Right cardiac atrium (tissue), 5 donors: ENCODE data around the gene TSPAN9. TPM values are rescaled to one million over a fixed set of nuclear protein-coding genes. Genes with fewer than 3 reads are reported as not detected.

Experiments
- ATAC-seq, 2 donors: fragments of 200-7000 bp; cut with Tn5 transposase; one replicate each; pipeline versions ENCODE4 v1.8.0 to v1.9.1; 2020; ENCODE audit warnings: moderate library complexity in 2 of 2, mild to moderate bottlenecking in 1 of 2
- DNase-seq, 3 donors: peaks; one replicate each; pipeline ENCODE4 v3.0.0-alpha.2; 2020
- H3K27ac ChIP-seq: one replicate; pipeline ENCODE4 v1.5.1; 2013; ENCODE audit warnings: mild to moderate bottlenecking, low read length, control low read depth, moderate library complexity
- H3K27me3 ChIP-seq: one replicate; pipeline ENCODE4 v1.6.1; 2013; ENCODE audit not compliant: control insufficient read depth, insufficient read depth
- H3K4me1 ChIP-seq: one replicate; pipeline ENCODE4 v1.6.1; 2013; ENCODE audit warnings: low read length; ENCODE audit not compliant: control insufficient read depth, insufficient read depth
- H3K4me3 ChIP-seq: one replicate; pipeline ENCODE4 v1.5.1; 2013; ENCODE audit warnings: low read length, control low read depth
- H3K9me3 ChIP-seq: one replicate; pipeline ENCODE4 v1.6.1; 2013; ENCODE audit warnings: low read length; ENCODE audit not compliant: control insufficient read depth
- WGBS: extraction: QIAGEN DNeasy Blood & Tissue Kit; methylation state at CpG from one replicate; pipeline ENCODE4 v1.1.7; 2013; 5-methylcytosine and 5-hydroxymethylcytosine counted together
- intact Hi-C, 4 donors: fragments of 100-400 bp; cut with DNase I; formaldehyde crosslinking; loops; one replicate each; pipeline versions ENCODE4 v1.11.0 to v1.14.0; 2022 to 2023
- polyA plus RNA-seq: library from polyadenylated mRNA; stranded (reverse); fragments of 200-250 nt; gene quantifications from one replicate; pipeline ENCODE4 v1.2.3, GENCODE V29; 2013
- total RNA-seq, 4 donors: library from RNA; stranded (reverse); fragmentation: NEBNext Ultra II Directional; extraction: Animal tissue kit (Norgen Biotek cat#: 25700); gene quantifications; one replicate each; pipeline ENCODE4 v1.2.1, GENCODE V29; 2021
- donor health status: healthy with polysubstance abuse.
- donor health status: DM: no; HTN: yes; CAD: no.
- donor health status: DM: no; HTN: no; CAD: no.
- donor health status: DM: no; HTN: yes; CAD: no; lungs with severe emphysema.
- donor health status: DM: yes; HTN: yes; CAD: no.

The TSPAN9 gene
- total and polyA plus RNA-seq, 5 donors, result 121 to 184 (median 161) TPM

DNA sequence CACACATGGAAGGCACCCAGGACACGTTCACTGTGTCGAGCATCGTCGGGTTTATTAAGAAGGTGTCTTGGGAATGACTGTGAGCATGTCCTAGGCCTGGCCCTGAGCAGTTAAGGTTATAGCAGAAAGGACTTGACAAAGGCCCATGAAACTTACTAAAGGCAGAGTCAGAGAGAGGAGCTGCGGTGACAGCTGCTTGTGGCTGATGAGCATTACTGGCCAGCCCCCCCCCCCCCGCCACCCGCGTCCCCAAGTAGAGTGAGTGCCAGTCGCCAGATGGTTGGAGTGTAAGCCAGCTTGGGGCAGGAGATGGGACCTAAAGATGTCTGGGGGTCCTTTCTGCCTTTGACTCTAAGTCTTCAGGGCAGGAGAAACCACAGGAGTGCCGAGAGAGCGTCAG, 169.9 kb downstream of the TSPAN9 start:
- ATAC-seq (no peak), DNase-seq (no peak)
- Histone ChIP-seq H3K9me3 (no peaks in the 10 kb centered on the region), H3K27ac (peak overlapping the region; percentile 87), H3K4me3 (no peak overlapping the region), H3K27me3 (no peaks in the 10 kb centered on the region), H3K4me1 (peaks cover 47% of the 10 kb centered on the region)
- 43% methylated on average over 11 of the region's 11 CpGs for WGBS
- intact Hi-C loops, result no loop called here

DNA sequence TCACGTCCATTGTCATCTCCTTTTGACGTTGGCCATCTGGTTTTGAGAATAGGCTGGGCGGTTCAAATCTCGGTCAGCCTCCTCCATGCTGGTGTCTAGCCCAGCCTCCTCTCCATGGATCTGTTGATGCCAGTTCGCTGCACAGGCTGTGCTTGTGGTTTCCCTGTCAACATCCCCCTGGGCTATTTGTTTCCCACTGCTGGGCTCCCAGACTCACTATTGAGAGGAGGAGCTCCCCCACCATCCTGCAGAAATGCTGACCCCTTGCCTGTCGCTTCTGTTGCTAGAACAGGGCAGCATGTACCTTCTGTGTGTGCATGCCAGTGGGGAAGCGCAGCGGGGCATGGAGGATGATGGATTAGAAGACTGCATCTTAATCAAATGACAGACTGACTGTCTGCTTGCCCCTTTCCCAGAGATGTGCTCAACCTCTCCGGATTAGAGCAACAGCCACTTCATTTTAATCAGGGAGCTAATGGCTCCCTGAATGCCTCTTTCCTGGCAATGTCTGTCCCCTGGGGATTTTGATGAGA, 170.5 kb downstream of the TSPAN9 start:
- Histone ChIP-seq H3K4me1 (peaks cover 49% of the 10 kb centered on the region), H3K9me3 (no peaks in the 10 kb centered on the region), H3K4me3 (no peak overlapping the region), H3K27me3 (no peaks in the 10 kb centered on the region), H3K27ac (peak overlapping the region; percentile 87)
- intact Hi-C loops, result no loop called here
- ATAC-seq (no peak), DNase-seq (peak in 1 of 3 donors; percentile 23)
- 65% methylated on average over 9 of the region's 9 CpGs for WGBS

DNA sequence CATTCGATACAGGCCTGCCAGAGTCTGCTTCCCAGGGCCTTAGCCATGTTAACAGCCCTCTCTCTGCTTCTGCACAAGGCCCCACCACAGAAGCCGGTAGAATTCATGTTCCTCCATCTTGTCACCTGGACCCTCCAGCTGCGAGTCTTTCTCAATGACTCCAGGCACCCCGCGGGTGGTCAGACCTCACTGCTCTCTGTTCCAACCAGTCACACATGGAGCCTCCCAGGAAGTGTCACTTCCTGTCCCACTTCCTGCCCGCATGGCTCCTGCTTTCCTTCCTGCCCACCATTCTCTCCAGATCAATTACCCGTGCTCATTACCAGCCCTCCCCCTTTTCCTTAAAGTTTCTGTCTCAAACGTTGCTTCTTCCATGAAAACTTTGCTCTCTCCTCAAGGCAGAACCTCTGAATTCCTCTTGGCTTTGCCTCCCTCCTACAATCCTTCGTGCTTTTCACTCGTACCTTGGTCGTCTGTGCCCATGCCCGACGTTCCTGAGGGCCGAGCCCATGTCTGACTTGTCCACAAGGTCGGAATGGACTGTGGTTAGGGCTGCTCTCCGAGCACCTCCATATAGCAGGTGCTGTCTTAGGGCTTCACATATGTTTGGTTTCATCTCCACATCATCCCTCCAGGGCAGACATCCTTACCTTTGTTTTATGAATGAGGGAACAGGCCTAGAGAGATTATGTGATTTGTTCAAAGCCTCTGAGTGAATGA, 172.1 kb downstream of the TSPAN9 start:
- no peak overlapping the region for H3K4me3 ChIP-seq
- no peaks in the 10 kb centered on the region for H3K9me3 ChIP-seq
- 80% methylated on average over 16 of the region's 16 CpGs for WGBS
- no peaks in the 10 kb centered on the region for H3K27me3 ChIP-seq
- intact Hi-C loops, result no loop called here
- peaks cover 48% of the 10 kb centered on the region for H3K4me1 ChIP-seq
- peak overlapping the region; percentile 94 for H3K27ac ChIP-seq
- DNase-seq (peak in 1 of 3 donors; percentile 63), ATAC-seq (no peak)

DNA sequence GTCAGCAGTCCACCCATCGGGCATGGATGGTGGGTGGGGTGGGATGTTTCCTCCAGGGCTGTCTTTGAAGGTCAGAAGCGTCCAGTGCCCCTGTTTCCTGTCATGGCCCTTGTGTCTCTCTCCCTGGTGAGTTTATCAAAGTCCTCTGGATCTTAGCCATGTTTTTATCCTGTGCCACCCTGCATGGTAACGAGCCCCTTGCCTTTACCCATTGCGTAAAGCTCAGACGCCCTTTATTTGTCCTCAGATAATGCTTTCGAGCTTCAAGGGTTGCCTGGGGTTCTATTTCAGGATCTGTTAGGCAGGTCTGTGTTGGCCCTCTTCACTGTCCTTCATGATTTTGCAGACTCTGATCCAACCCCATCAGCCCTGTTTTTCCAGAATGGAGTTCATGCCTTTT, 172.9 kb downstream of the TSPAN9 start:
- intact Hi-C loops, result no loop called here
- peak overlapping the region; percentile 94 for H3K27ac ChIP-seq
- peak; percentile 21 to 35 for ATAC-seq

DNA sequence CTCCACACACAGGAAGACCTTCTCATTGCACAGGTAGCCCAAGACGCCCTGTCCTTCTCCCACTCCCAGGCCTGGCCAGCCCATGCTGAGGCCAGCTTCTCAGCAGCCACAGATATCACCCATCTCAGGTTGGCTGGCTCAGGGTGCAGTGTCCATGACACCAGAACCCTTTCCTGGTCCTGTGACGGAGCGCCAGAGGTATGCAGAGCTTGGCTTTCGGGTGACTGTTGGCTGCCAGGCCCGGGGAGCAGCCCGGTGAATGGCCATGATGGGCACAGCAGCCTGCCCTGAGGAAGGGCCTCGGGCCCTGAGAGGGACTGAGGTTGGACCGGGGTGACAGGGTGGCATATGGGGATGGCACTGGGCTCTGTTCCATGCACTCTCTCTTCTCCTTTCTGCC, 173.4 kb downstream of the TSPAN9 start:
- peak; percentile 50 to 80 (median 75) for DNase-seq
- intact Hi-C loops, result no loop called here
- Histone ChIP-seq H3K9me3 (no peaks in the 10 kb centered on the region), H3K27ac (peak overlapping the region; percentile 94), H3K4me3 (no peak overlapping the region), H3K27me3 (no peaks in the 10 kb centered on the region), H3K4me1 (peaks cover 52% of the 10 kb centered on the region)
- peak; percentile 42 to 57 for ATAC-seq
- WGBS, result 68% methylated on average over 8 of the region's 8 CpGs

More for the DNA sequence above, 172.9 kb downstream of the TSPAN9 start:
- peaks cover 52% of the 10 kb centered on the region for H3K4me1 ChIP-seq
- H3K4me3 ChIP-seq, result no peak overlapping the region
- H3K9me3 ChIP-seq, result no peaks in the 10 kb centered on the region
- H3K27me3 ChIP-seq, result no peaks in the 10 kb centered on the region
- DNase-seq, result peak in 1 of 3 donors; percentile 32
- WGBS, result 65% methylated on average over 6 of the region's 6 CpGs

DNA sequence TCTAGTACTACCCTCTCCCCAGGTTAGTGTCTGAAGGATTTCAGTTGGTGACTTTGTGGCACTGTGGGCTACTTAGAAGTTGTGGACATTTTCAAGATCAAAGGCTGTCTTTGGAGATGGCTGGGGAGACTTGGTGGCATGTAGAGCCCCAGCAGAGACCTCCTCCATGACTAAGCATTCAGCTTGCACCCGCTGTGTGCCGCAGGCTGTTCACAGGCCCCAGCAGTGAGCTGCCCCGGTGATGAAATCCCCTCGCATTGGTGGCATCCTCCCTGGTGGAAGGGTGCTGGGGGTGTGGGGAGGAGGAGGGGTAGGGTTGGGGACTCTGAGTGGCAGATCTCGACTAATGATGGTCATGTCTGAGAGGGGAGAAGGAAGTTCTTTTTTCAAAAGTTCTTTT, 173.9 kb downstream of the TSPAN9 start:
- Histone ChIP-seq H3K9me3 (no peaks in the 10 kb centered on the region), H3K4me3 (no peak overlapping the region), H3K27me3 (no peaks in the 10 kb centered on the region), H3K4me1 (peaks cover 50% of the 10 kb centered on the region), H3K27ac (peak overlapping the region; percentile 94)
- WGBS, result 55% methylated on average over 5 of the region's 5 CpGs
- intact Hi-C loops, result no loop called here
- DNase-seq (peak in 1 of 3 donors; percentile 57), ATAC-seq (no peak)

DNA sequence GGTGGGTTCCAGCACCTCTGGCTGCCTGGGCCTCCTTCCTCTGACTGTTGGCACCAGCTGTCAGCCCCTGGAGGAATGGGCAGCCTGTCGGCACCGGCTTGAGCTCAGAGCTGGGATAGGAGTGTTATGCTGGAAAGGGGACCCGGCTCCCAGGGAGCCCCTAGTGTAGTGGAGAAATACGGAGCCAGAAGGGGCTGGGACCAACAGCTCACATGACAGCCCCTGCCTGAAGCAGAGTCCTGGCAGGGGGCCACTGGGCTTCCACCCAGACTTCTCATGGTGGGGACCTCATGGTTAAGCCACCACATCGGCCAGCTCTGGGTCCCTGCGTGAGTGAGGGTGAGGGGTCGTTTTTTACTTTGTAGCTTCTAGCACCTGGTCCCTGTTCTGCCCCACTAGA, 174.5 kb downstream of the TSPAN9 start:
- intact Hi-C loops, result no loop called here
- DNase-seq (peak; percentile 64 to 87 (median 85)), ATAC-seq (peak in 1 of 2 donors; percentile 10)
- no peaks in the 10 kb centered on the region for H3K27me3 ChIP-seq
- no peak overlapping the region for H3K4me3 ChIP-seq
- H3K27ac ChIP-seq, result peak overlapping the region; percentile 95
- H3K4me1 ChIP-seq, result peaks cover 47% of the 10 kb centered on the region
- WGBS, result 23% methylated on average over 7 of the region's 7 CpGs
- H3K9me3 ChIP-seq, result no peaks in the 10 kb centered on the region

DNA sequence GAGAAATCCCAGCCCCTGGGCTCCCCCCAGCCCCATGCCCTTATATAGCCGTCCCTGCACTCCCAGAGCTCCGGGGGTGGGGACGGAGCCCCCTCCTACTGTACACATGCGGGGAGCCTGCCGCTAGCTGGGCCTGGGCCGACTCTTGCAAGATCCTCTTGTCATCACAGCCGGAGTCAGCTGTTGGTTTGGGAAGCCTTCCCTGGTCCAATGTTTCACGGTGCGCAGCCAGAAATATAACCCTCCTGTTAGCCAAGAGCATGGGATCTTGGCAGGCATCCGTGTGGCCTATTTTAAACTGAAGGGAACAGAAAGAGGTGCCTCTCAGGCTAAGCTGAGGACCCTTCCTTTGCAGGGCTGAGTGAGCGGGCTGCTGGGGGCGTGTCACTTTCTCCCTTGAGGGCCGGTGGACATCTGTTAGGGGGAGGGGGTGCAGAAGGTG, 175.3 kb downstream of the TSPAN9 start:
- intact Hi-C loops, result no loop called here
- no peaks in the 10 kb centered on the region for H3K27me3 ChIP-seq
- DNase-seq (peak; percentile 91 to 95 (median 95)), ATAC-seq (peak; percentile 68 to 79)
- H3K27ac ChIP-seq, result peak overlapping the region; percentile 95
- no peak overlapping the region for H3K4me3 ChIP-seq
- H3K4me1 ChIP-seq, result peaks cover 47% of the 10 kb centered on the region
- WGBS, result 39% methylated on average over 13 of the region's 13 CpGs
- no peaks in the 10 kb centered on the region for H3K9me3 ChIP-seq

DNA sequence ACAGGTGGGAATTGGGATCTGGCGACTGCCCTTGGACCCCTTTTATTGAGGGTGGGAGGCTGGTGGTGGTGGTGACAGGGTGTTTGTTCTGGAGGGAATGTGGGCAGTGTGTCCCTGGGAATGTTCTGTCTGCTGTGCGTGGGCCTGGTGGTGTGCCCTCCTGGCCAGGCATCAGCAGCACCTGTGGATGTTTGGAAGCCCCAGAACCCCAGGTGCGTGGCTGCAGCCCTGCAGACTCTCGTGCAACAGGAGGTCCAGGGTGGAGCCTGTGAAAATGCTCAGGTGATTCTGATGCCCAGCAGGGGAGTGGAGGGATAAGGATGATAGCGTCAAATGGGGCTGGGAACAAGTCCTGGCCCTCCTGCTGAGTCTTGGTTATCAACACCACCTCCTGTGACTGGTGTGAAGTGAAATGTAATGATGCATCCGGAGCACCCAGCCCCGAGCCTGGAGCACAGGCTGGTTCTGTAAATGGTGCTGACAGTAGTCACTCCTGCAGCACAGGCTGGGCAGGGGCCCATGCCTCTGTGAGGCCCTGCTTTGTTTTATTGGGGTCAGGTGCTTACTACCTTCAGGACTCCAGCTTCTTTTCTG, 176.6 kb downstream of the TSPAN9 start:
- WGBS, result 74% methylated on average over 7 of the region's 7 CpGs
- intact Hi-C loops, result no loop called here
- H3K27me3 ChIP-seq, result no peaks in the 10 kb centered on the region
- no peak overlapping the region for H3K4me3 ChIP-seq
- peak; percentile 5 to 16 for ATAC-seq
- peak overlapping the region; percentile 95 for H3K27ac ChIP-seq
- DNase-seq, result peak in 2 of 3 donors; percentile 60 to 76
- H3K4me1 ChIP-seq, result peaks cover 49% of the 10 kb centered on the region
- H3K9me3 ChIP-seq, result no peaks in the 10 kb centered on the region

DNA sequence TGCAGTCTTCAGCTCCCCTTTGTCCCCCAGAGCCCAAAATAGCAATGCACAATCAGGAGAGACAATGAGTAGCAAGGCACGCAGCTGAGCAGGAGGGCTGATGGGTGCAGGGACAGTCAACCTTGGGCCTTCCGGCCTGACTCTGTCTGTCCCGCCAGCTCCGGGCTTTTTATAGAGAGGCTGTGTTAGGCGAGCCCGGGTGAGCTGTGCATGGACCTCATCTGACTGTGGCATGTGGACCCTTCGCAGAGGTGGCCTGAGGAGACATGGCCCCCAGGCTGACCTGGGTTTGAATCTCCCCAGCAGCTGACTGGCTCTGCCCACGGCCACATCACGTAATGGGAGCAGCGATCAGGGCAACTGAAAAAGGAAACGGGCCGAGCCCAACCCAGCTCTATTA, 177.9 kb downstream of the TSPAN9 start:
- H3K9me3 ChIP-seq, result no peaks in the 10 kb centered on the region
- H3K27me3 ChIP-seq, result no peaks in the 10 kb centered on the region
- DNase-seq (peak; percentile 49 to 76 (median 75)), ATAC-seq (peak; percentile 25 to 30)
- H3K27ac ChIP-seq, result peak overlapping the region; percentile 95
- intact Hi-C loops, result no loop called here
- H3K4me3 ChIP-seq, result no peak overlapping the region
- 57% methylated on average over 12 of the region's 12 CpGs for WGBS
- peaks cover 46% of the 10 kb centered on the region for H3K4me1 ChIP-seq

DNA sequence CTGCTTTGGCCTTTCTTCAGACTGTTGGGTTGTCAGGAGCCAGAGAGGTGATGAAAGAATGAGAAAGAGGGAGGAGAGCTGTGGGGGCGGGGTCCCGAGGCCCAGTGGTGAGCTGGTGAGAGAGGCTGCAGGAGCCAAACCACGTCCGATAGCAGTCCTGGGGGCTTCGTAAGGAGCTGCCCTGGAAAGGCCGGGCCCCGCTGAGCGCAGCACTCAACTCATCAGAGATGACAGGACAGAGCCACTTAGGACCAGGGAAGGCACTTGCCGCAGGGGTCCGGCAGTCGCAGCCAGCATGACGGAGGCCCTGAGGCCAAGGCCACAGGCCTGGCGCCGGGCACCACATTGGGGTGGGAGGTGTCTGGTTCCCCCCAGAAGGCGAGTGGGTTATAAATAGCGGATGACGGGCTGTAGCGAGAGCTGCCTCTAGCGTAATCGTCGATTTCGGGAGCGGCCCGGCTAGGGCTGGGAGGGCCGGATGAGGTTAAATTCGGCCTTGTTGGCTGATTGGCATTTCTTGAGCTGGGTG, 179.0 kb downstream of the TSPAN9 start:
- peak; percentile 46 to 58 for ATAC-seq
- Histone ChIP-seq H3K27ac (peak overlapping the region; percentile 95), H3K4me3 (no peak overlapping the region), H3K27me3 (no peaks in the 10 kb centered on the region), H3K4me1 (peaks cover 47% of the 10 kb centered on the region), H3K9me3 (no peaks in the 10 kb centered on the region)
- 60% methylated on average over 26 of the region's 26 CpGs for WGBS
- peak; percentile 71 to 86 (median 82) for DNase-seq
- intact Hi-C loops, result no loop called here
